Astrocyte of the spinal cord (primary cell): ENCODE results near the gene FAM3B.

Experiments used
- DNase-seq: peaks from one replicate; pipeline ENCODE4 v3.0.0; 2011; ENCODE audit warnings: low read depth, low spot score
- H3K4me3 ChIP-seq: 2 replicates; pipeline ENCODE4 v1.5.1; 2011; ENCODE audit warnings: low read depth, mild to moderate bottlenecking, low read length, moderate library complexity
- in situ Hi-C: cut with HindIII; loops from 2 replicates; pipeline ENCODE4 v1.10.0; 2017; ENCODE audit warnings: low sequenced_read_pairs
- TF ChIP-seq, protein P1 (sequence below): IDR thresholded peaks from 2 replicates; pipeline ENCODE4 v1.5.1; 2012; ENCODE audit warnings: low read depth, mild to moderate bottlenecking, low read length, inconsistent platforms

FAM3B gene

GRCh38 chr21:41403966-41404365, 87.4 kb downstream of the FAM3B start:
- TF ChIP-seq, protein P1, sequence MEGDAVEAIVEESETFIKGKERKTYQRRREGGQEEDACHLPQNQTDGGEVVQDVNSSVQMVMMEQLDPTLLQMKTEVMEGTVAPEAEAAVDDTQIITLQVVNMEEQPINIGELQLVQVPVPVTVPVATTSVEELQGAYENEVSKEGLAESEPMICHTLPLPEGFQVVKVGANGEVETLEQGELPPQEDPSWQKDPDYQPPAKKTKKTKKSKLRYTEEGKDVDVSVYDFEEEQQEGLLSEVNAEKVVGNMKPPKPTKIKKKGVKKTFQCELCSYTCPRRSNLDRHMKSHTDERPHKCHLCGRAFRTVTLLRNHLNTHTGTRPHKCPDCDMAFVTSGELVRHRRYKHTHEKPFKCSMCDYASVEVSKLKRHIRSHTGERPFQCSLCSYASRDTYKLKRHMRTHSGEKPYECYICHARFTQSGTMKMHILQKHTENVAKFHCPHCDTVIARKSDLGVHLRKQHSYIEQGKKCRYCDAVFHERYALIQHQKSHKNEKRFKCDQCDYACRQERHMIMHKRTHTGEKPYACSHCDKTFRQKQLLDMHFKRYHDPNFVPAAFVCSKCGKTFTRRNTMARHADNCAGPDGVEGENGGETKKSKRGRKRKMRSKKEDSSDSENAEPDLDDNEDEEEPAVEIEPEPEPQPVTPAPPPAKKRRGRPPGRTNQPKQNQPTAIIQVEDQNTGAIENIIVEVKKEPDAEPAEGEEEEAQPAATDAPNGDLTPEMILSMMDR: no peak
- in situ Hi-C loops: no loop called here
- no peak for DNase-seq
- H3K4me3 ChIP-seq: no peak overlapping the region

- no peak overlapping the region for H3K4me3 ChIP-seq
- TF ChIP-seq, protein P1: no peak
- in situ Hi-C loops: no loop called here
- DNase-seq: no peak
Observed at GRCh38 chr21:41405321-41405720, 88.7 kb downstream of the FAM3B start.

GRCh38 chr21:41406340-41406739, 89.7 kb downstream of the FAM3B start:
- in situ Hi-C loops: no loop called here
- H3K4me3 ChIP-seq: no peak overlapping the region
- DNase-seq: no peak
- TF ChIP-seq, protein P1: no peak
